Lung (tissue), 12 donors: ENCODE data around the gene NUDT14. TPM values are rescaled to one million over a fixed set of nuclear protein-coding genes. Genes with fewer than 3 reads are reported as not detected.

Source experiments
- ATAC-seq: fragments of 200-7000 bp; cut with Tn5 transposase; one replicate; pipeline ENCODE4 v1.9.1; 2020; ENCODE audit warnings: moderate number of reproducible peaks; ENCODE audit not compliant: insufficient read depth, low FRiP score
- DNase-seq, 3 donors: peaks; one replicate each; pipeline ENCODE4 v3.0.0-alpha.2; 2013 to 2017
- H3K27ac ChIP-seq, 2 donors: one replicate each; pipeline ENCODE4 v1.5.1; 2013; ENCODE audit warnings: mild to moderate bottlenecking in 2 of 2, moderate library complexity in 2 of 2, control low read depth in 1 of 2, inconsistent platforms in 1 of 2, low read depth in 1 of 2, low read length in 1 of 2
- H3K27me3 ChIP-seq, 3 donors: one replicate each; pipeline ENCODE4 v1.5.1; 2013; ENCODE audit warnings: low read length in 2 of 3; ENCODE audit not compliant: control insufficient read depth in 3 of 3, insufficient read depth in 3 of 3
- H3K36me3 ChIP-seq, 4 donors: one replicate each; pipeline ENCODE4 v1.5.1; 2013; ENCODE audit warnings: low read length in 4 of 4, mild to moderate bottlenecking in 1 of 4, moderate library complexity in 1 of 4; ENCODE audit not compliant: control insufficient read depth in 4 of 4, insufficient read depth in 4 of 4
- H3K4me1 ChIP-seq, 5 donors: one replicate each; pipeline ENCODE4 v1.5.1; 2013; ENCODE audit warnings: low read length in 5 of 5, mild to moderate bottlenecking in 2 of 5, moderate library complexity in 1 of 5; ENCODE audit not compliant: control insufficient read depth in 5 of 5, insufficient read depth in 5 of 5
- H3K4me3 ChIP-seq: one replicate; pipeline ENCODE4 v1.5.1; 2013; ENCODE audit warnings: mild to moderate bottlenecking, control low read depth, moderate library complexity
- H3K9ac ChIP-seq, 2 donors: one replicate each; pipeline ENCODE4 v1.5.1; 2013; ENCODE audit warnings: low read length in 2 of 2, control low read depth in 1 of 2; ENCODE audit not compliant: insufficient read depth in 1 of 2
- H3K9me3 ChIP-seq, 4 donors: one replicate each; pipeline ENCODE4 v1.5.1; 2013; ENCODE audit warnings: low read length in 3 of 4, mild to moderate bottlenecking in 1 of 4, moderate library complexity in 1 of 4; ENCODE audit not compliant: control insufficient read depth in 4 of 4, insufficient read depth in 3 of 4
- CTCF ChIP-seq: IDR thresholded peaks from 2 replicates; pipeline ENCODE4 v1.5.1; 2012; ENCODE audit warnings: mild to moderate bottlenecking; ENCODE audit errors: control extremely low read depth, extremely low read depth
- WGBS, 2 donors: extraction: QIAGEN DNeasy Blood & Tissue Kit; methylation state at CpG; one replicate each; pipeline ENCODE4 v1.1.7; 2013; 5-methylcytosine and 5-hydroxymethylcytosine counted together
- polyA plus RNA-seq, 2 donors: library from polyadenylated mRNA; stranded (reverse); fragments of 200-250 nt; gene quantifications; one replicate each; pipeline ENCODE4 v1.2.1, GENCODE V29; 2013
- total RNA-seq, 2 donors: library from RNA; depleted of rRNA in 1 of 2; stranded (reverse); fragments of >200 nt in 1 of 2; gene quantifications; one replicate each; pipeline ENCODE4 v1.2.1, GENCODE V29; 2014 to 2021
- donor health status: control.
- donor health status: control.
- donor health status: Bipolar disorder and iron deficiency.
- donor health status: healthy.
- donor health status: DM: yes; HTN: yes; CAD: no.

Gene NUDT14
- total and polyA plus RNA-seq, 4 donors = 27.7 to 80.7 (median 51.3) TPM

GRCh38 chr14:105139831-105140239 is 41.3 kb downstream of the NUDT14 start:
- ATAC-seq = no peak

GRCh38 chr14:105139212-105139825 is 41.8 kb downstream of the NUDT14 start:
- DNase-seq (peak in 1 of 3 donors; percentile 4), ATAC-seq (no peak)

More at GRCh38 chr14:105139831-105140239, 41.3 kb downstream of the NUDT14 start:
- Histone ChIP-seq H3K27me3 (no peaks in the 10 kb centered on the region), H3K9ac (no peak overlapping the region), H3K27ac (no peak overlapping the region), H3K4me1 (no peaks in the 10 kb centered on the region), H3K36me3 (peaks cover 0 to 13% (median under 1%) of the 10 kb centered on the region in 4 donors), H3K9me3 (peaks cover 0 to 14% (median 2%) of the 10 kb centered on the region in 4 donors), H3K4me3 (no peak overlapping the region)
- no peak for TF ChIP-seq CTCF
- 98 to 99% methylated on average over 5 of the region's 5 CpGs for WGBS, 2 donors
- no peak for DNase-seq

GRCh38 chr14:105138551-105139111 is 42.5 kb downstream of the NUDT14 start:
- ATAC-seq (no peak), DNase-seq (peak in 1 of 3 donors; percentile 1)
- Histone ChIP-seq H3K9me3 (peaks cover 0 to 14% (median 2%) of the 10 kb centered on the region in 4 donors), H3K4me3 (no peak overlapping the region), H3K27ac (no peak overlapping the region), H3K36me3 (peaks cover 0 to 13% (median under 1%) of the 10 kb centered on the region in 4 donors), H3K27me3 (no peaks in the 10 kb centered on the region), H3K4me1 (no peaks in the 10 kb centered on the region), H3K9ac (no peak overlapping the region)
- TF ChIP-seq CTCF = no peak
- 93 to 98% methylated on average over 15 of the region's 15 CpGs for whole genome bisulfite sequencing, 2 donors

More at GRCh38 chr14:105139212-105139825, 41.8 kb downstream of the NUDT14 start:
- Histone ChIP-seq H3K27ac (no peak overlapping the region), H3K4me1 (no peaks in the 10 kb centered on the region), H3K9me3 (peaks cover 0 to 14% (median 2%) of the 10 kb centered on the region in 4 donors), H3K36me3 (peaks cover 0 to 13% (median under 1%) of the 10 kb centered on the region in 4 donors), H3K27me3 (no peaks in the 10 kb centered on the region), H3K9ac (no peak overlapping the region), H3K4me3 (no peak overlapping the region)
- WGBS, 2 donors = 85 to 87% methylated on average over 10 of the region's 10 CpGs
- TF ChIP-seq CTCF = no peak
